ENCODE results near the gene PLEKHA6. TPM values are rescaled to one million over a fixed set of nuclear protein-coding genes. Genes with fewer than 3 reads are reported as not detected.

PLEKHA6 gene
- total and polyA plus RNA-seq, 2 donors (not counting 1 experiment from before 2014, with no cell fraction given): 0.31 to 0.47 TPM

DNA sequence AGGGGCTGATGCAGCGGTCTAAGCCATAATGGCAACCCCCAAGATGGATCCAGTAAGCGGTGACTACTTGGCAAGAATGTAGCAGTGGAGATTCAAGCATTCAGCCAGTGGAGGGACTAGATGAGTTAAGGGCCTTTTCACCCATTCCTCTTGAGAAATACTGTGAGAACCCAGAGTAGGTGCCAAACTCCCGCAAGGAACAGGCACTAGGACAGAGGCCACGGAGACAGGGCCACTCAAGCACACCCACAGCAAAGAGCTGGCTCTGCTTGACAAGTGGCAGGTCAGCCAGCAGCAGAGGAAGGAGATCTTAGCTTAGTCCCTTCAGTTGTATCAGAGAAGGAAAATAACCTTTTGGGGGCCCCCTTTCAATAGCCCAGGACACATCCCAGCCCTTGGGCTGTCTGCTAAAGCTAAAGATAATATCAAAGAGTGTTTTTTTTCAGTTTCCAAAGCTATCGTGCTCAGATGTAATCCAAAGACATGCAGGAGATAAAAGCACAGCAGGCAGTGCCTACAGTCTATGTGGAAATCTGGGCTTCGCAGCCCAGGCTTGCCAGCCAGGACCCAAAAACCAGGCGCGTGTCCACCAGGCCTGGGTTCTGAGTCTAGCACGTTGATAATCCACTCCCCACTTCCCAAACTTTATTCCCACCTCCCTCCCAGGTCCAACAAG, 83.9 kb downstream of the PLEKHA6 start:
- Histone ChIP-seq H3K79me2 (ENCODE audit: control insufficient read depth, insufficient read depth, low read length) (no peaks in the 10 kb centered on the region), H3K27ac (ENCODE audit: low read length in 2 of 2) (no peak overlapping the region), H3K9ac (ENCODE audit: low read length) (no peak overlapping the region), H3K27me3 (replicated peaks in 1 of 4; ENCODE audit: control extremely low read depth in 1 of 4, control insufficient read depth in 3 of 4, insufficient read depth in 4 of 4, low read length in 3 of 4) (peaks cover 0 to 33% (median 2%) of the 10 kb centered on the region in 4 experiments), H3K36me3 (replicated peaks in 1 of 2; ENCODE audit: control extremely low read depth in 1 of 2, control insufficient read depth in 1 of 2, extremely low read depth in 1 of 2, insufficient read depth in 2 of 2, low read length in 1 of 2) (no peaks in the 10 kb centered on the region), H3K9me3 (ENCODE audit: control extremely low read depth in 1 of 3, control insufficient read depth in 2 of 3, insufficient read depth in 1 of 3, low read length in 2 of 3) (no peaks in the 10 kb centered on the region), H3K4me2 (replicated peaks; ENCODE audit: low read depth, low read length, poor library complexity, severe bottlenecking) (no peak overlapping the region), H3K4me1 (ENCODE audit: control insufficient read depth in 2 of 2, insufficient read depth in 2 of 2, low read length in 2 of 2) (peaks cover 2 to 13% of the 10 kb centered on the region in 2 donors), H4K20me1 (ENCODE audit: control insufficient read depth, insufficient read depth, low read length, poor library complexity, severe bottlenecking) (no peaks in the 10 kb centered on the region), H3K4me3 (ENCODE audit: control extremely low read depth in 1 of 5, extremely low read depth in 1 of 5, insufficient read depth in 1 of 5, low read depth in 2 of 5, low read length in 4 of 5) (no peak overlapping the region), H2AFZ (ENCODE audit: insufficient read depth, low read depth, low read length, poor library complexity, severe bottlenecking) (no peak overlapping the region)
- H3K9me3 Mint-ChIP-seq (ENCODE audit: insufficient read depth): no peaks in the 10 kb centered on the region
- ATAC-seq (ENCODE audit: low read depth) (no peak), DNase-seq (no peak)
- ChIA-PET CTCF (interaction anchor here (1.2 kb wide), 1 partner anchor 25 kb away, joined by 3 read pairs; no protein-coding TSS in a partner anchor), POLR2A (no interaction called here)
- H3K27me3 Mint-ChIP-seq: peaks cover 50% of the 10 kb centered on the region
- no peaks in the 10 kb centered on the region for H3K4me1 Mint-ChIP-seq
- no peak overlapping the region for H3K4me3 Mint-ChIP-seq
- intact Hi-C loops (cut with micrococcal nuclease): no loop called here
- H3K27ac Mint-ChIP-seq: no peak overlapping the region
- TF ChIP-seq CTCF (IDR thresholded peaks at IDR 0.05) (no peak), EZH2 (IDR thresholded peaks at IDR 0.05; ENCODE audit: borderline replicate concordance, insufficient read depth, low read depth, low read length, poor library complexity, severe bottlenecking) (no peak)
- 79% methylated on average over 9 of the region's 9 CpGs for WGBS (ENCODE audit: insufficient coverage)

DNA sequence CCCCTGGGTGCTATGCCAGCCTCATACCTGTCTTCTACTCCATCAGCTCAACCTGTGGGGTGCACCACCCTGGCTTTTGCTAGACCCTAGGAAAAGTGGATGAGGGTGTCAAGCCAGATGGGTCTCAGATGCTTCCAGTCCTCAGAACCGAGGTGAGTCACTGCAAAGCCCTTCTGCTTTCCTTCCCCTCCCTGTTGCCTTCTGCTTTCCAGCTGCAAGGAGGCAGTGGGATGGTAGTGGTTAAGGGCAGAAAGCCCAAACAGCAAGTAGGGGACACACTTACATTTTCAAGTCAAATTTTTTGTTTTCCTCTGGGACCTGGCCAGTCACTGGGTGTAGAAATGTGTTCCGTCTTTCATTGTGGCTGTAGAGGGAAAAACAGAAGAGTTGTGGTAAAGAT, 85.3 kb downstream of the PLEKHA6 start:
- ChIA-PET CTCF (interaction anchor here (0.9 to 1.2 kb wide), 2 partner anchors 26 to 124 kb away, joined by 3 to 4 read pairs; no protein-coding TSS in a partner anchor), POLR2A (no interaction called here)
- Mint-ChIP-seq H3K27me3 (peaks cover 41% of the 10 kb centered on the region), H3K9me3 (ENCODE audit: insufficient read depth) (no peaks in the 10 kb centered on the region), H3K4me1 (no peaks in the 10 kb centered on the region), H3K4me3 (no peak overlapping the region), H3K27ac (no peak overlapping the region)
- intact Hi-C loops (cut with micrococcal nuclease): no loop called here
- Histone ChIP-seq H3K9me3 (ENCODE audit: control extremely low read depth in 1 of 3, control insufficient read depth in 2 of 3, insufficient read depth in 1 of 3, low read length in 2 of 3) (no peaks in the 10 kb centered on the region), H4K20me1 (ENCODE audit: control insufficient read depth, insufficient read depth, low read length, poor library complexity, severe bottlenecking) (no peaks in the 10 kb centered on the region), H3K9ac (ENCODE audit: low read length) (no peak overlapping the region), H3K36me3 (replicated peaks in 1 of 2; ENCODE audit: control extremely low read depth in 1 of 2, control insufficient read depth in 1 of 2, extremely low read depth in 1 of 2, insufficient read depth in 2 of 2, low read length in 1 of 2) (no peaks in the 10 kb centered on the region), H3K27ac (ENCODE audit: low read length in 2 of 2) (no peak overlapping the region), H3K79me2 (ENCODE audit: control insufficient read depth, insufficient read depth, low read length) (no peaks in the 10 kb centered on the region), H2AFZ (ENCODE audit: insufficient read depth, low read depth, low read length, poor library complexity, severe bottlenecking) (no peak overlapping the region), H3K27me3 (replicated peaks in 1 of 4; ENCODE audit: control extremely low read depth in 1 of 4, control insufficient read depth in 3 of 4, insufficient read depth in 4 of 4, low read length in 3 of 4) (peaks cover 0 to 24% (median 5%) of the 10 kb centered on the region in 4 experiments), H3K4me1 (ENCODE audit: control insufficient read depth in 2 of 2, insufficient read depth in 2 of 2, low read length in 2 of 2) (peaks cover 2 to 13% of the 10 kb centered on the region in 2 donors), H3K4me2 (replicated peaks; ENCODE audit: low read depth, low read length, poor library complexity, severe bottlenecking) (no peak overlapping the region), H3K4me3 (ENCODE audit: control extremely low read depth in 1 of 5, extremely low read depth in 1 of 5, insufficient read depth in 1 of 5, low read depth in 2 of 5, low read length in 4 of 5) (no peak overlapping the region)
- TF ChIP-seq EZH2 (IDR thresholded peaks at IDR 0.05; ENCODE audit: borderline replicate concordance, insufficient read depth, low read depth, low read length, poor library complexity, severe bottlenecking) (no peak), CTCF (IDR thresholded peaks at IDR 0.05) (no peak)
- ATAC-seq (ENCODE audit: low read depth) (no peak), DNase-seq (no peak)
- 0% methylated on average over 1 of the region's 2 CpGs for WGBS (ENCODE audit: insufficient coverage)
